Motor neuron (in vitro differentiated cells): Measurements from ENCODE around the gene HCFC1. TPM values are rescaled to one million over a fixed set of nuclear protein-coding genes. Genes with fewer than 3 reads are reported as not detected.

ENCODE experiments used
- ATAC-seq, 8 experiments: fragments of 200-7000 bp; cut with Tn5 transposase; replicated peaks in 6 of 8; 2 replicates each; pipeline ENCODE4 v1.8.0; 2021; ENCODE audit warnings: mild to moderate bottlenecking in 8 of 8, moderate library complexity in 8 of 8
- H3K27ac ChIP-seq, 2 donors: fragments of 250-450 bp; sonication (Bioruptor Pico); 2 replicates each; pipeline ENCODE4 v1.9.0; 2021; ENCODE audit warnings: antibody characterized with exemption in 2 of 2, mild to moderate bottlenecking in 2 of 2, moderate library complexity in 1 of 2
- H3K4me1 ChIP-seq, 2 donors: fragments of 250-450 bp; sonication (Bioruptor Pico); replicated peaks in 1 of 2; 2 replicates each; pipeline ENCODE4 v1.6.1; 2021; ENCODE audit warnings: antibody characterized with exemption in 2 of 2, mild to moderate bottlenecking in 2 of 2, moderate library complexity in 1 of 2
- H3K4me3 ChIP-seq, 5 donors: fragments of 250-450 bp; sonication (Bioruptor Pico); 2 replicates each; pipeline ENCODE4 v1.9.0; 2021; ENCODE audit warnings: antibody characterized with exemption in 5 of 5, mild to moderate bottlenecking in 5 of 5, moderate library complexity in 4 of 5
- WGBS, 10 experiments: fragments of 450-650 bp; shearing (Covaris generic); methylation state at CpG; one replicate each; pipeline ENCODE4 v1.0.0; 2022; 5-methylcytosine and 5-hydroxymethylcytosine counted together
- in situ Hi-C, 9 experiments: fragments of 400-800 bp; cut with MboI; loops; one replicate each; pipeline ENCODE4 v1.15.0; 2021; ENCODE audit warnings: low sequenced_read_pairs in 9 of 9, low pct_unique_long_range_greater_than_20kb in 2 of 9; ENCODE audit not compliant: unreplicated experiment in 9 of 9
- total RNA-seq, 8 experiments: library from RNA; unstranded; fragments of 300-600 nt; gene quantifications; 2 replicates each; pipeline versions ENCODE4 v1.2.3 to v1.2.4, GENCODE V29; 2022

Gene HCFC1
- total RNA-seq, 8 experiments from 2014 or later = 11.8 to 52.2 (median 21.4) TPM

DNA sequence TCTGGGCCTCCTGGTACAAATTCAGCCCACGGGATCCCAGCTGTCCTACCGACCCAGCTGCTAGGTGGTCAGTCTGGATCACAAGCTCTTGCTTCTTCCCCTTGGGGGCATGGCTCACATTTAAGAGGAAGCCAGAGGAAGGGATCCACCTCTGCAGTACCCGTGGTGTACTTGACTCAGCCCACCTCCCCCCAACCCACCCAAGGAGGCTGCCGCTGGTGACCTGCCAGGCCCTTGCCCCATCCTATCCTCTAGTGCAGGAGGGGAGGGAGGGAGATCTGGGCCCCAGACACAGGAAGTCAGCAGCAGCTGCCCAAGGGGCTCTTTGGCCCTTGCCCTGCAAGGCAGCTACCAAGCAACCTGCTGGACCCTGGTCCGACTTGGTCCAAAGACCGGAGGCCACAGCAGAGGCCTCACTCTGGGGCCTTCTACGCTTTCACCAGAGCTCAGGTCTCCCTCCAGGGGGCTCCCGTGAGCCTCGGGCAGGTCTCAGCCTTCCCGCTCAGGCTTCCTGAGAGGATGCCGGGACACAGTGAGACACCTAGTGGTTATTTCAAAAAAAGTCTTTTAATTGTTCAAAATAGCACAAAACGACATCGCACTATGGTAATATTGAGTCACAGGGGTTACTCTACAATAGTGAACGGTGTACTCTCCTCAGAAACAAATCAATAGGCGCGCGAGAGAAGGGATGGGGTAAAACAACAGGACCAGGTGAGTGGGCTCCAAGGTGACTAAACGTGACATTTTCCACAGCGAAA, 24.4 kb downstream of the HCFC1 start:
- H3K4me1 ChIP-seq = peaks cover 19 to 25% of the 10 kb centered on the region in 2 donors
- ATAC-seq = peak; percentile 48 to 80 (median 63)
- H3K4me3 ChIP-seq = no peak overlapping the region
- in situ Hi-C loops = no loop called here
- 0 to 34% methylated on average over 1 to 8 of the region's 19 CpGs; no CpG with 5 or more reads in 8 of the 10 experiments for WGBS, 10 experiments
- peak overlapping the region; percentile 55 to 58 for H3K27ac ChIP-seq

DNA sequence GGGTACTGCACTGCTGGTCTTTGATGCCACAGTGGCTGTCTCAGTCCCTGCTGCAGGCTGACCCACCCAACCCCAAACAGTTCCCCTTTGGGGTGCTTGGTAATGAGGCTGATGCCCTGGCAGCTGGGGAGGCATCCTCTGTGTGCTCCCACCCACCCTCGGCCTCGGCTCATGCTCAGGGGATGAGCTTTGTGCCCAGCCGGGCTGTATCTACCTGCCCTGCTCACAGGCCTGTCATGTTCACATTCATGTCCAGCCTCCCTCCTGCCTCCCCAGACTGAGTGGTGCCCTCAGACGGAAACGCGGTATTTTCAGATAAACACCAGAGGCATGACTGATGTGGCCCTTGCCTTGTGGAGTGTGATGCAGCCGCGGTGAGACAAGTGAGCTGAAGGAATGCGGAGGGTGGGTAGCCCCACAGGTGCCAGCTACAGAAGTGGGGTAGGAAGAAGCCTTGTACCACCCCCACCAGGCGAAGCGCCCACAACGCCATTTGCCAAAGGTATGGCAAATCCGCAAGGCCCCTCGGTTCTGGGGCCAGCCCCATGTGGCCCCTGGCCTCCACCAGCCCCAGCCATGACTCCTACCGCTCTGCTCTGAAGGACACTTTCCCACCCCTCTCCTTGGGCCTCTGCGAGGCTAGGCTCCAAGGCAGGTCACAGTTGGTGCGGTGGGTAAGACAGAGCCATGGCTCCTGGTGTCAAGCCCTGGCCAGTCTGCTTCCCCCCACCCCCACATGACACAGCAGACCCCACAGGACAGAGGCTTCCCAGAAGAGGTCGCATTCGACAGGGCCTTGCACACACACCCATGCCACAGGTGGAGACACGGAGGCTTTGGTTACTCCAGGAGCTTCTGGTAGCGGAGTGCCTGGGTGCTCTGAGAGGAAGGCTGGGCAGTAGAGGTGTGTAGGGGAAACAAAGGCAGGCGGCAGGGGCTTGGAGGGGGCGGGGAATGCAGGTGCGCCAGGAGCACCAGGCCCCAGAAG, 25.4 kb downstream of the HCFC1 start:
- WGBS, 10 experiments = no CpG with 5 or more reads among the region's 24 CpGs
- peaks cover 19 to 25% of the 10 kb centered on the region in 2 donors for H3K4me1 ChIP-seq
- no peak overlapping the region for H3K4me3 ChIP-seq
- no peak overlapping the region for H3K27ac ChIP-seq
- no peak for ATAC-seq
- in situ Hi-C loops = no loop called here

DNA sequence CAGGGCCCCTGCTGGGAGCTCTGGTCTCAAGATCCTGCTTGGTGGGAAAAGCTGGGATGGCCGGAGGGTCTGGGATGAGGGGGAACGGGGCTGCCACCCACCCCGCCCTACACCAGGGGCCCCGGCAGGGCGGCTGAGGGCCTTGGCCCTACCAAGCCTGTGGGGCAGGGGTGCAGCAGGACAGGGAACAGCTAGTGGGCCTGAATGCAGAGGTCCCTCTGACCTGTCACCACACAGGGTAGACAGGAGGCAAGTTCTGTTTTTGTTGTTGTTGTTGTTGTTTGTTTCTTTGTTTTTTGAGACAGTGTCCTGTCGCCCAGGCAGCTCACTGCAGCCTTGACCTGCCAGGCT, 26.8 kb downstream of the HCFC1 start:
- peak in 2 of 8 experiments; percentile 4 to 5 for ATAC-seq
- Histone ChIP-seq H3K4me1 (peaks cover 19 to 25% of the 10 kb centered on the region in 2 donors), H3K4me3 (peak overlapping the region; percentile 18 to 54 (median 38)), H3K27ac (peak overlapping the region in 1 of 2 donors; percentile 69)
- in situ Hi-C loops = no loop called here
- 40 to 100% methylated on average over 1 of the region's 6 CpGs; no CpG with 5 or more reads in 8 of the 10 experiments for WGBS, 10 experiments

DNA sequence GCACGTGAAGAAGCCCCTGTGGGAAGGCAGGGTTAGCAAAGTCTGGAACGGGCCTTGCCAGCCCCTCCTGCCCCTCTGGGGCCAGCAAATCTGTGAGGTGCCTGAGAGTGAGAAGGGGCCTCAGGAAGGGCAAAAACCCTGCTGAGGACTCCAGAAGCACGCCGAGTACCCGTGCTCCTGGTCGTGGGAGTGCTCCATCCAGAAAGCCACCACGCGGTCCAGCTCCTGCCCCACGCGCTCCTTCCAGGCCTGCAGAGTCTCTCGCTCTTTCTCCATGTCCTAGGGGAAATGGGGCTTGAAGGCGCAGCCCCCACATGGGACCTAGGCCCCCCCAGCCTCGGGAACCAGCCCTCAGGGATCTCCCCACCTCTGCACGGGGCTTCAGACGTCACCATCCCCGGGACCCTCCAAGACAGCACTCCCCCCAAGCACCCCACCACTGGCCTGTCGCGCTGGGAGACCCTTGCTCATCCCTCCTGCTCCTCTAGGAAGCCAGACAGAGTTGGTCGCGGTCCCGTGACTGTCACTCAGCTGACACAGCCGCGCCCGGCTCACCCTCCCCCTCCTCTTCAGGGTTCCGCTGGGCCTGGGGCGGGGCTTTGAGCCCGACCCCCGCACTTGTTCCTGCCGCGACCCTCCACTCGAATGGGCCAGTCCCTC, 27.3 kb downstream of the HCFC1 start, which contains the start of gene RENBP:
Gene RENBP, minus strand, starts transcription at position 504 of the 660 bp plus-strand sequence. Its CDS starts 33 bp downstream, at position 471.
- peak within 1 kb of the TSS; percentile 18 to 54 (median 38) for H3K4me3 ChIP-seq
- in situ Hi-C loops = no loop called here
- WGBS, 10 experiments = 67% methylated on average over 1 of the region's 31 CpGs; no CpG with 5 or more reads in 9 of the 10 experiments
- peak within 1 kb of the TSS in 1 of 2 donors; percentile 69 for H3K27ac ChIP-seq
- peak; percentile 12 to 86 (median 80) for ATAC-seq
- peaks cover 19 to 25% of the 10 kb centered on the region in 2 donors for H3K4me1 ChIP-seq

DNA sequence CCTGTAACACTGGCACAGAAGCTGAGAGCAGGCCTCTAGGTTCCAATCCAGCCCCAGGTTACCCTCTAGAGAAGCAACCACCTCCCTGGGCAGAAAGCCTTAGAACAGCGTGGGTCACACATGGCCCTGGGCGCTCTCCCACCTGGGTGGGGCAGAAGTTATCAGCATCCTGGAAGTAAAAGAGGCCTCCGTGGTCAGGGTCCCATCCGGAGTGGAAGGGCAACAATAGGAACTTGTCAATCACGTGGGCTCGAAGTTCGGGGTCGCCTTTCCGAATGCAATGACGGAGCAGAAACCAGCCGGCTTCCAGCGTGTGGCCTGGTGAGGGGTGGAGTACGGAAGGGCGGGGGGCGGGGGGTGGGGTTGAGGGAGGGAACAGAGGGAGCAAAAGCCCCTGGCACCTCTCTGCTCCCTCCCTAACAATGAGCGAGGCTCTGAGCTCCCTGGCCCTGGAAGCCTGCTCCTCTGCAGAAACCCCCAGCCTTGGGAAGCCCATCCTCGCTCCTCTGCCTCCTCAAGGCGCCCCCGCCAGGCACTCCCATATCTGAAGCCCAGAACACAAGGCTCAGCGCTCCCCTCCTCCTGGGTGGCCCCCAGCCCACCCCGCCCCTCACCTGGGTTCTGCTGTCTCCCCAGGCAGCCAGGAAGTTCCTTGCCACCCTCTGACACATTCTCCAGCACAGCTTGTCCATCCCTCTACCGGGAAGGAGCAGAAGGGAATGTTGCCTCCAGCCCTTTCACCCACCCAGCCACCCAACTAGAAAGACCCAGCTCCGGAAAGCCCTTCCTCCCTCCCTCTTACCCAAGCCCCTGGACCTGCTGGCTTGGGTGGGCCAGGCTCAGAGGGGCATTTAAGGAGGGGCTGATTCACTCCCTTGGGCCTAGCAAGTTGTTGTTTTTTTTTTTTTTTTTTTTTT, 30.0 kb downstream of the HCFC1 start:
- ATAC-seq = peak in 2 of 8 experiments; percentile 26 to 29
- in situ Hi-C loops = no loop called here
- 0 to 75% methylated on average over 1 of the region's 23 CpGs; no CpG with 5 or more reads in 8 of the 10 experiments for WGBS, 10 experiments

DNA sequence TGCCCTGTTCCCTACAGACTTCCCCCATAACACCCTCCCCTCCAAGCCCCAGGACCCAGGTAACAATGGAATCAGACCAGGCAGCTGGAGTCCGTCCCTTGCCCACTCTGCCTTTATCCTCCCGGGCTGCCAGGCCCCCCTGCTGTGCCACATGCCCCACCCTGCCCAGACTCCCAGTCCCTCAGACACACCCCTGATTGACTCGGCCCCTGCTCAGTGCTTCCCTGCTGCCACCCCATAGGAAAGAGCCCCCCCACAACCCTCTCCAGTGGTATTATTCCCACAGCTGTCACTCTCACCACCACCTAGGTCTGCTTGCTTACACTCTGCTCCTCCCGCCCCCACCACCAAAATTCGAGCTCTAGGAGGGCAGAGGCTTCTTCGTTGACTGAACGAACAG, 32.0 kb downstream of the HCFC1 start:
- ATAC-seq = no peak
- H3K4me3 ChIP-seq = no peak overlapping the region
- peaks cover 5 to 6% of the 10 kb centered on the region in 2 donors for H3K4me1 ChIP-seq
- in situ Hi-C loops = no loop called here
- no CpG with 5 or more reads among the region's 7 CpGs for WGBS, 10 experiments
- no peak overlapping the region for H3K27ac ChIP-seq

More for the DNA sequence above, 30.0 kb downstream of the HCFC1 start:
- H3K4me3 ChIP-seq = no peak overlapping the region
- H3K27ac ChIP-seq = no peak overlapping the region
- peaks cover 9% of the 10 kb centered on the region in 2 donors for H3K4me1 ChIP-seq

DNA sequence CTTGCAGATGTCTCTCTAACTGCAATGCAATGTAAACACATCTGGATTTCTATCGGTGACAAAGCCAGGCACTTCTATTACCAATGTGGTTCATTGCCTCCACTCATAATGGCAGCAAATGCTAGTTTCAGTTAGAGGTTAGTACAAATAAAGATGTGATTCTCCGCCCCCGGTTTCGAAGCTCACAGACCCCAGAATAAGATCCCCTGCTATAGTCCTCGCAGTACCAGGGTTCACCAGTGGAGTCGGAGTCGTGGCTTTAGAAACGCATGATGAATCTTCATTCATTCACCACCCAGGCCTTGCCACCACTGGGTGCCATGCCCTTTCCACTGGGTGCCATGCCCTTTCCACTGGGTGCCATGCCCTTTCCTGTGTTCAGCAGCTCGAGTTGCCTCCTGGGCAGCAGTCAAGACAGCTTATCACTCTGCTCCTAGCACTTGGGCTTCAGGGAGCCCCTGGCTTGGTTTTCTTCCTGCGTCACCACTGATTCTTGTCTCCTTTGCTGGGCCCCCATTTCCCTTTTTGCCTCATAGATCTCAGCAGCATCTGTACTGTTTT, 33.3 kb downstream of the HCFC1 start:
- in situ Hi-C loops = no loop called here
- ATAC-seq = no peak
- peaks cover 6 to 7% of the 10 kb centered on the region in 2 donors for H3K4me1 ChIP-seq
- no peak overlapping the region for H3K27ac ChIP-seq
- WGBS, 10 experiments = 56 to 100% (median 86%) methylated on average over 1 to 4 of the region's 10 CpGs; no CpG with 5 or more reads in 3 of the 10 experiments
- no peak overlapping the region for H3K4me3 ChIP-seq

DNA sequence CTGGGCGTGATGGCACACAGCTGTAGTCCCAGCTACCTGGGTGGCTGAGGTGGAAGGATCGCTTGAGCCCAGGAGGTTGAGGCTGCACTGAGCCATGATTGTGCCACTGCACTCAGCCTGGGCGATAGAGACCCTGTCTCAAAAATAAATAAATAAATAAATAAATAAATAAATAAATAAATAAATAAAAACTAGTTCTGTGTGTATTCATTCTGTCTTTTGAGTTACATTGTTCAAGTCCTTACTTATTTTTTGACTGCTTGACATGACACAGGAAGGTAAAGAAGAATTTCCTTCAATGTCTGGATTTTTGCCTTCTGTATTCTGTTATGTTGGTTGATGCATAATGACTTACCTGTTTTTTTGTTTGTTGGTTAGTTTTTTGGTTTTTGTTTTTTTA, 34.6 kb downstream of the HCFC1 start:
- no peak for ATAC-seq
- in situ Hi-C loops = no loop called here
- Histone ChIP-seq H3K4me3 (no peak overlapping the region), H3K27ac (no peak overlapping the region), H3K4me1 (peaks cover 6 to 7% of the 10 kb centered on the region in 2 donors)
- 100% methylated on average over 1 to 3 of the region's 3 CpGs; no CpG with 5 or more reads in 8 of the 10 experiments for WGBS, 10 experiments

DNA sequence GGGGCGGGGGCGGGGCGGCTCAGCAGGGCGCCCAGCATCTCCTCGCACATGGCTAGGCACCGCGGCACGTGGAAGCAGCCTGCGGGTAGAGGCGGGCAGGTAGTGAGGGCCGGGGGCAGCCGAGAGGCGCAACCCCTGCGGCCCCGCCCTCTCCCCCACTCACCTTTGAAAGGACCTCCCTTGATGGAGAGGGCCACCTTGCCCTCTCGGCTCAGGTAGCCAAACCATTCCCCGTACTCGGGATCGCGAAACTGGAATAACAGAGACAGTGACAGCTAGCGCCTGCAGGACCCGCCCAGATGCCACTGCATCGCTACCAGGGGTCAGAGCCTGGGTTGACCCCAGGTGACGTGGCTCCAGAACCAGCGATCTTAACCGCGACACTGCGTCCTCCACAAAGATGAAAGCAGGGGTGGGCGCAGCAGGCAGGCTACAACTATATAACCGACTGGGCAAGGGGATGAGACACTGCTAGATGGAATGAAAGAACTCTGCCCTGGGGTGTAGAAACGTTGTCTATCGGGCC, 36.2 kb downstream of the HCFC1 start:
- peaks cover 6 to 7% of the 10 kb centered on the region in 2 donors for H3K4me1 ChIP-seq
- in situ Hi-C loops = no loop called here
- 38 to 74% methylated on average over 4 to 9 of the region's 32 CpGs; no CpG with 5 or more reads in 8 of the 10 experiments for WGBS, 10 experiments
- peak in 2 of 8 experiments; percentile 2 for ATAC-seq
- peak overlapping the region; percentile 64 to 96 (median 88) for H3K4me3 ChIP-seq
- H3K27ac ChIP-seq = peak overlapping the region in 1 of 2 donors; percentile 53

DNA sequence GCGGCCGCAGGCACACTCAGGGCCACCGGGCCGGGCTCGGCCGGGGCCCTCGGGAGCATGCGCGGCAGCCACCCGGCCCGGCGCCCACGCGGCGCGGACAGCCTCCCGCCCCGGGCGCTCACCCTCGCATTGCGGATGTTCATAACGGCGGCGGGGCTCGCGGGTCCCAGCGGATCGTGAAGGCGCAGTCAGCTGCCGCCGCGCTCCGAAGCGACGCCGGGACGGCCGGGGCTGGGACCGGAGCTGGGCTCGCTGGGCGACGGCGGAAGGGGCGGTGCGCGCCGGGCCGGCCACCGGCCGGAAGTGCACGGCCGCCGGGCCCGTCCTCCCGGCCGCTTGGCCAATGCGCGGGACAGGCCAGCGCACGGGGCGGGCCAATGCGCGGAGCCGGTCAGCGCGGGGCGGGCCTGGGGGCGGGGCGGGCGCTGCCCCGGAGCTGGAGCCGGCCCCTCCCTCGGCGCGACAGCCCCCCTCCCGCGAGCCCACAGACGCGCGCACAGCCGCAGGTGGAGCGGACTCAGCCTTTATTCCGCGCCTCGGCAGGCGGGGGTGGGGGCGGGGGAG, 36.8 kb downstream of the HCFC1 start, which contains the start of gene NAA10:
Gene NAA10, minus strand, starts transcription at position 276 of the 564 bp plus-strand sequence. Its CDS starts 133 bp downstream, at position 143.
- in situ Hi-C loops = no loop called here
- ATAC-seq = peak; percentile 89 to 98 (median 97)
- peaks cover 6 to 7% of the 10 kb centered on the region in 2 donors for H3K4me1 ChIP-seq
- H3K27ac ChIP-seq = peak within 1 kb of the TSS; percentile 68 to 83
- no CpG with 5 or more reads among the region's 87 CpGs for WGBS, 10 experiments
- peak within 1 kb of the TSS; percentile 64 to 96 (median 88) for H3K4me3 ChIP-seq
